Superior temporal gyrus (tissue), 1 donor: ENCODE results near the gene CD109.
"Not testable (repeated sequence)": the region's sequence is repeated elsewhere in the genome, so short reads cannot be mapped to it uniquely, and the experiment has no call there.

Experiments used
- DNase-seq: peaks from one replicate; pipeline ENCODE4 v3.0.0-alpha.2; 2016; ENCODE audit errors: extremely low spot score

The CD109 gene

GRCh38 chr6:73790574-73790973, 94.6 kb downstream of the CD109 start:
- no peak for DNase-seq

GRCh38 chr6:73791336-73791735, 95.3 kb downstream of the CD109 start:
- no peak for DNase-seq

GRCh38 chr6:73792738-73793137, 96.7 kb downstream of the CD109 start:
- no peak for DNase-seq

- DNase-seq, result no peak
Observed at GRCh38 chr6:73796881-73797280, 100.9 kb downstream of the CD109 start.

- DNase-seq, result no peak
Observed at GRCh38 chr6:73797861-73798260, 101.9 kb downstream of the CD109 start.

- DNase-seq, result peak; percentile 72
Observed at GRCh38 chr6:73798592-73798991, 102.6 kb downstream of the CD109 start.

- DNase-seq, result no peak
Observed at GRCh38 chr6:73800997-73801396, 105.0 kb downstream of the CD109 start.

- DNase-seq, result no peak
Observed at GRCh38 chr6:73801652-73802268, 105.8 kb downstream of the CD109 start.

GRCh38 chr6:73802366-73802765, 106.4 kb downstream of the CD109 start:
- DNase-seq, result no peak

- DNase-seq, result peak; percentile 34
Observed at GRCh38 chr6:73803562-73804241, 107.7 kb downstream of the CD109 start.

GRCh38 chr6:73805221-73805620, 109.2 kb downstream of the CD109 start:
- DNase-seq, result not testable (repeated sequence)

GRCh38 chr6:73805982-73806381, 110.0 kb downstream of the CD109 start:
- DNase-seq, result not testable (repeated sequence)

- no peak for DNase-seq
Observed at GRCh38 chr6:73811706-73812105, 115.7 kb downstream of the CD109 start.

- DNase-seq, result no peak
Observed at GRCh38 chr6:73817253-73817652, 121.2 kb downstream of the CD109 start.

GRCh38 chr6:73823046-73823735, 127.2 kb downstream of the CD109 start:
- peak; percentile 52 for DNase-seq

GRCh38 chr6:73823832-73824231, 127.8 kb downstream of the CD109 start:
- DNase-seq, result no peak

- no peak for DNase-seq
Observed at GRCh38 chr6:73826571-73826970, 130.6 kb downstream of the CD109 start.

GRCh38 chr6:73830119-73830518, 134.1 kb downstream of the CD109 start:
- DNase-seq, result no peak

GRCh38 chr6:73832313-73832712, 136.3 kb downstream of the CD109 start:
- DNase-seq, result no peak

GRCh38 chr6:73844696-73845095, 148.7 kb downstream of the CD109 start:
- not testable (repeated sequence) for DNase-seq

- not testable (repeated sequence) for DNase-seq
Observed at GRCh38 chr6:73851048-73851447, 155.0 kb downstream of the CD109 start.

GRCh38 chr6:73854998-73855718, 159.2 kb downstream of the CD109 start:
- DNase-seq, result peak; percentile 77
